Ascending aorta (tissue), 2 donors: ENCODE results near the gene NDUFS8. TPM values are rescaled to one million over a fixed set of nuclear protein-coding genes. Genes with fewer than 3 reads are reported as not detected.
A peak's percentile ranks its signal among the peaks of the same experiment; 100 is the strongest.

Experiments
- DNase-seq, 2 donors: peaks; one replicate each; pipeline ENCODE4 v3.0.0-alpha.2; 2019; ENCODE audit warnings: low spot score in 2 of 2
- H3K27ac ChIP-seq, 2 donors: fragments of 200-600 bp; sonication (generic); one replicate each; pipeline ENCODE4 v1.5.1; 2016 to 2017; ENCODE audit warnings: mild to moderate bottlenecking in 1 of 2
- H3K27me3 ChIP-seq: fragments of 200-600 bp; sonication (generic); one replicate; pipeline ENCODE4 v1.5.1; 2017
- H3K36me3 ChIP-seq, 2 donors: fragments of 200-600 bp; sonication (generic); one replicate each; pipeline ENCODE4 v1.5.1; 2016
- H3K4me1 ChIP-seq, 2 donors: fragments of 200-600 bp; sonication (generic); one replicate each; pipeline ENCODE4 v1.5.1; 2016 to 2017; ENCODE audit warnings: mild to moderate bottlenecking in 1 of 2
- H3K4me3 ChIP-seq, 2 donors: fragments of 200-600 bp; sonication (generic); one replicate each; pipeline ENCODE4 v1.5.1; 2016 to 2017; ENCODE audit warnings: mild to moderate bottlenecking in 1 of 2
- H3K9me3 ChIP-seq, 2 donors: fragments of 200-600 bp; sonication (generic); one replicate each; pipeline ENCODE4 v1.5.1; 2016
- CTCF ChIP-seq, 3 experiments: fragments of 200-600 bp in 2 of 3; fragments of 450-650 bp in 1 of 3; sonication (generic) in 2 of 3; IDR thresholded peaks; one replicate each; pipeline ENCODE4 v1.5.1; 2016 to 2019; ENCODE audit warnings: antibody characterized with exemption in 3 of 3, mild to moderate bottlenecking in 1 of 3, moderate library complexity in 1 of 3
- intact Hi-C: fragments of 100-400 bp; cut with DNase I; formaldehyde crosslinking; loops from one replicate; pipeline ENCODE4 v1.15.1; 2023
- total RNA-seq: library from RNA; depleted of rRNA; stranded (reverse); fragments of >200 nt; gene quantifications from one replicate; pipeline ENCODE4 v1.1.0, GENCODE V29; 2016

Gene NDUFS8
- total RNA-seq, 1 donor from 2014 or later: 316 TPM

GRCh38 chr11:68019486-68019885 lies 11.0 kb upstream of the NDUFS8 start:
- Histone ChIP-seq H3K9me3 (no peaks in the 10 kb centered on the region), H3K4me3 (no peak overlapping the region), H3K27me3 (no peaks in the 10 kb centered on the region), H3K4me1 (peaks cover 0 to 3% of the 10 kb centered on the region in 2 donors), H3K36me3 (peaks cover 5 to 6% of the 10 kb centered on the region in 2 donors), H3K27ac (no peak overlapping the region)
- no peak for DNase-seq
- intact Hi-C loops: loop anchor here (10.0 kb wide), 1 partner anchor 425 kb away; no protein-coding TSS in a partner anchor
- TF ChIP-seq CTCF (IDR thresholded peaks at IDR 0.05): no peak

GRCh38 chr11:68020575-68020974 lies 9.9 kb upstream of the NDUFS8 start:
- intact Hi-C loops: no loop called here
- H3K27ac ChIP-seq: no peak overlapping the region
- DNase-seq: no peak

GRCh38 chr11:68021167-68021787 lies 9.2 kb upstream of the NDUFS8 start:
- no peak for DNase-seq
- H3K9me3 ChIP-seq: no peaks in the 10 kb centered on the region
- H3K4me1 ChIP-seq: no peaks in the 10 kb centered on the region
- no peak for TF ChIP-seq CTCF (IDR thresholded peaks at IDR 0.05)
- no peak overlapping the region for H3K4me3 ChIP-seq
- H3K27ac ChIP-seq: no peak overlapping the region
- intact Hi-C loops: no loop called here
- H3K27me3 ChIP-seq: no peaks in the 10 kb centered on the region
- H3K36me3 ChIP-seq: peaks cover 5 to 13% of the 10 kb centered on the region in 2 donors

More at GRCh38 chr11:68020575-68020974, 9.9 kb upstream of the NDUFS8 start:
- H3K4me1 ChIP-seq: no peaks in the 10 kb centered on the region
- H3K36me3 ChIP-seq: peaks cover 5 to 13% of the 10 kb centered on the region in 2 donors
- no peaks in the 10 kb centered on the region for H3K27me3 ChIP-seq
- no peaks in the 10 kb centered on the region for H3K9me3 ChIP-seq
- H3K4me3 ChIP-seq: no peak overlapping the region
- TF ChIP-seq CTCF (IDR thresholded peaks at IDR 0.05): peak in 1 of 3 experiments; percentile 6

GRCh38 chr11:68022531-68022930 lies 8.0 kb upstream of the NDUFS8 start:
- H3K4me1 ChIP-seq: no peaks in the 10 kb centered on the region
- no peak overlapping the region for H3K27ac ChIP-seq
- intact Hi-C loops: no loop called here
- DNase-seq: no peak
- no peaks in the 10 kb centered on the region for H3K9me3 ChIP-seq
- no peaks in the 10 kb centered on the region for H3K27me3 ChIP-seq
- no peak for TF ChIP-seq CTCF (IDR thresholded peaks at IDR 0.05)
- no peak overlapping the region for H3K4me3 ChIP-seq
- peaks cover 5 to 13% of the 10 kb centered on the region in 2 donors for H3K36me3 ChIP-seq

GRCh38 chr11:68024508-68024907 lies 6.0 kb upstream of the NDUFS8 start:
- no peaks in the 10 kb centered on the region for H3K9me3 ChIP-seq
- no peak for DNase-seq
- no peak overlapping the region for H3K27ac ChIP-seq
- peaks cover 5 to 13% of the 10 kb centered on the region in 2 donors for H3K36me3 ChIP-seq
- intact Hi-C loops: no loop called here
- no peak for TF ChIP-seq CTCF (IDR thresholded peaks at IDR 0.05)
- no peaks in the 10 kb centered on the region for H3K27me3 ChIP-seq
- H3K4me3 ChIP-seq: no peak overlapping the region
- H3K4me1 ChIP-seq: peaks cover 0 to 2% of the 10 kb centered on the region in 2 donors
